ENCODE results near the gene EEF2K. TPM values are rescaled to one million over a fixed set of nuclear protein-coding genes. Genes with fewer than 3 reads are reported as not detected.

The EEF2K gene
- total and polyA plus RNA-seq, 2 of the 13 experiments (the other 11 are each of a cell fraction or from before 2014, with no cell fraction given), result 22.0 to 23.8 TPM

DNA sequence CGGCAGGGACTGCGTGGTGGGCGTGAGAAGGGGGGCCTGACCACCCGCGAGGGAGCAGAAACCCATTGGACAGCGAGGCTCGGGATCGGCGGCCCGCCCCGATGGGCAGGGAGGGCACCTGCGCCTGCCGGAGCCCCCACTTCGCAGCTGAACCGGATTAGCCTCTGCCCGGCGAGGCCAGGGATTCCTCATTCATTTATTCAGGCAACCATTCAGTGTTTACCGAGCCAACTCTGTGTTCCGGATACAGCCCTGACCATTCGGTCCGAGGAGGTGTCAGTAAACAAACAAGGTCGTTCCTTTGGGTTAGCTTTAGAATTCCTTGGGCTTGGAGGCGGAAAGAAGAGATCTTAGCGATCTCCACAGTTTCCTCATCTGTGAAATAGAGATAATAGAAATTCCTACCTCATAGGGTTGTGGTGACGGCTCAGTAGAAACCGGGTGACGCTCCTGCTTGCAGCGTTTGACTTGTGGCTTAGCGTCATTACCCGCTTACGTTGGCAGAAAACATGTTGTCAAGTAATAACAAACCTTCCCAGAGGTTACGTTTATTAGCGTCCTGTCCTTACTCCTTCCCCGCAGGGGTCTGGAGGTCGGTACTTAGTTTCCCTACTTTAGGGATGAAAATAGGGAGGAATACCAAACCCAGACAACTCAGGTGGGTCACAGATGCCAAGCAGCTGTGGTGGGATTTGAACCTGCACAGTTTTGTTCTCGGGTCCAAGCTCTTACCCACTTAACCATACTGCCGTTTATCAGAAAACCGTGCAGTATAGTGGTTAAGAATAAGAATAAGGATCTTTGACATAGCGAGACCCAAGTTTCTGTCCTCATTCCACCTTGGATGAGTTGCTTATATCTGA is 92.0 kb downstream of the EEF2K start (continued):
- no peak for TF ChIP-seq TERF1 (CRISPR knock-in tag; IDR thresholded peaks at IDR 0.05)
- TF ChIP-seq FLYWCH1 (CRISPR knock-in tag; IDR thresholded peaks at IDR 0.05), result peak; percentile 28; the same call in 1 of the 2 replicates
- TF ChIP-seq HDAC1 (CRISPR knock-in tag; IDR thresholded peaks at IDR 0.05), result no peak
- TF ChIP-seq KAT8 (CRISPR knock-in tag; IDR thresholded peaks at IDR 0.05), result peak; percentile 62; the same call in 1 of the 2 replicates
- TF ChIP-seq HNRNPH1 (optimal IDR thresholded peaks at IDR 0.05; ENCODE audit: low read depth, low read length), result no peak
- no peak for TF ChIP-seq TAF1 (CRISPR knock-in tag; IDR thresholded peaks at IDR 0.05)
- peak; percentile 87 for TF ChIP-seq E2F2 (CRISPR knock-in tag; IDR thresholded peaks at IDR 0.05; ENCODE audit: borderline replicate concordance)
- TF ChIP-seq ZMYM2 (CRISPR knock-in tag; IDR thresholded peaks at IDR 0.05), result no peak
- no peak for TF ChIP-seq ARNT2 (CRISPR knock-in tag; IDR thresholded peaks at IDR 0.05; ENCODE audit: low read depth)
- TF ChIP-seq, protein P1, sequence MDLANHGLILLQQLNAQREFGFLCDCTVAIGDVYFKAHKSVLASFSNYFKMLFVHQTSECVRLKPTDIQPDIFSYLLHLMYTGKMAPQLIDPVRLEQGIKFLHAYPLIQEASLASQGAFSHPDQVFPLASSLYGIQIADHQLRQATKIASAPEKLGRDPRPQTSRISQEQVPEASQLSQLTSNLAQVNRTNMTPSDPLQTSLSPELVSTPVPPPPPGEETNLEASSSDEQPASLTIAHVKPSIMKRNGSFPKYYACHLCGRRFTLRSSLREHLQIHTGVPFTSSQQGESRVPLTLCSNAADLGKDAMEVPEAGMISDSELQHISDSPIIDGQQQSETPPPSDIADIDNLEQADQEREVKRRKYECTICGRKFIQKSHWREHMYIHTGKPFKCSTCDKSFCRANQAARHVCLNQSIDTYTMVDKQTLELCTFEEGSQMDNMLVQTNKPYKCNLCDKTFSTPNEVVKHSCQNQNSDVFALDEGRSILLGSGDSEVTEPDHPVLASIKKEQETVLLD (CRISPR knock-in tag; IDR thresholded peaks at IDR 0.05; ENCODE audit: low read depth), result no peak
- no peak for TF ChIP-seq TCF7 (IDR thresholded peaks at IDR 0.05; ENCODE audit: low read depth)
- TF ChIP-seq MYNN (CRISPR knock-in tag; IDR thresholded peaks at IDR 0.05; ENCODE audit: low read depth), result no peak
- no peak for TF ChIP-seq PHF8 (CRISPR knock-in tag; IDR thresholded peaks at IDR 0.05)
- TF ChIP-seq BORCS8-MEF2B (CRISPR knock-in tag; IDR thresholded peaks at IDR 0.05), result no peak
- no peak for TF ChIP-seq YEATS2 (CRISPR knock-in tag; IDR thresholded peaks at IDR 0.05; ENCODE audit: borderline replicate concordance)
- no peak; the same call in 1 of the 2 replicates for TF ChIP-seq JUND (CRISPR knock-in tag; IDR thresholded peaks at IDR 0.05)
- TF ChIP-seq ZNF563 (CRISPR knock-in tag; IDR thresholded peaks at IDR 0.05), result no peak
- TF ChIP-seq ELF4 (CRISPR knock-in tag; IDR thresholded peaks at IDR 0.05; ENCODE audit: borderline replicate concordance), result no peak
- no peak for TF ChIP-seq MATR3 (CRISPR knock-in tag; IDR thresholded peaks at IDR 0.05)
- peak; percentile 93; the same call in 1 of the 2 replicates for TF ChIP-seq ZNF513 (CRISPR knock-in tag; conservative IDR thresholded peaks at IDR 0.05)
- TF ChIP-seq, protein P2, sequence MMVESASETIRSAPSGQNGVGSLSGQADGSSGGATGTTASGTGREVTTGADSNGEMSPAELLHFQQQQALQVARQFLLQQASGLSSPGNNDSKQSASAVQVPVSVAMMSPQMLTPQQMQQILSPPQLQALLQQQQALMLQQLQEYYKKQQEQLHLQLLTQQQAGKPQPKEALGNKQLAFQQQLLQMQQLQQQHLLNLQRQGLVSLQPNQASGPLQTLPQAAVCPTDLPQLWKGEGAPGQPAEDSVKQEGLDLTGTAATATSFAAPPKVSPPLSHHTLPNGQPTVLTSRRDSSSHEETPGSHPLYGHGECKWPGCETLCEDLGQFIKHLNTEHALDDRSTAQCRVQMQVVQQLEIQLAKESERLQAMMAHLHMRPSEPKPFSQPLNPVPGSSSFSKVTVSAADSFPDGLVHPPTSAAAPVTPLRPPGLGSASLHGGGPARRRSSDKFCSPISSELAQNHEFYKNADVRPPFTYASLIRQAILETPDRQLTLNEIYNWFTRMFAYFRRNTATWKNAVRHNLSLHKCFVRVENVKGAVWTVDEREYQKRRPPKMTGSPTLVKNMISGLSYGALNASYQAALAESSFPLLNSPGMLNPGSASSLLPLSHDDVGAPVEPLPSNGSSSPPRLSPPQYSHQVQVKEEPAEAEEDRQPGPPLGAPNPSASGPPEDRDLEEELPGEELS (CRISPR knock-in tag; IDR thresholded peaks at IDR 0.05), result peak; percentile 73
- TF ChIP-seq REL (CRISPR knock-in tag; conservative IDR thresholded peaks at IDR 0.05), result no peak

Data from HepG2 (cell line).